ENCODE results near the gene MGAT4A.
"Not testable (repeated sequence)": the region's sequence is repeated elsewhere in the genome, so short reads cannot be mapped to it uniquely, and the experiment has no call there.

The MGAT4A gene

GRCh38 chr2:98607104-98607503 is 123.8 kb downstream of the MGAT4A start:
- no peak for DNase-seq (ENCODE audit: low read depth)

GRCh38 chr2:98606431-98606830 is 124.5 kb downstream of the MGAT4A start:
- no peak for DNase-seq (ENCODE audit: low read depth)

GRCh38 chr2:98605076-98605475 is 125.9 kb downstream of the MGAT4A start:
- DNase-seq (ENCODE audit: low read depth): no peak

GRCh38 chr2:98604547-98604946 is 126.4 kb downstream of the MGAT4A start:
- DNase-seq (ENCODE audit: low read depth): no peak

GRCh38 chr2:98601532-98602132 is 129.3 kb downstream of the MGAT4A start:
- DNase-seq (ENCODE audit: low read depth): no peak

GRCh38 chr2:98598781-98599428 is 132.0 kb downstream of the MGAT4A start:
- DNase-seq (ENCODE audit: low read depth): no peak

- not testable (repeated sequence) for DNase-seq (ENCODE audit: low read depth)
Observed at GRCh38 chr2:98594665-98595064, 136.3 kb downstream of the MGAT4A start.

GRCh38 chr2:98592565-98592964 is 138.4 kb downstream of the MGAT4A start:
- no peak for DNase-seq (ENCODE audit: low read depth)

- no peak for DNase-seq (ENCODE audit: low read depth)
Observed at GRCh38 chr2:98589489-98589888, 141.4 kb downstream of the MGAT4A start.

GRCh38 chr2:98588880-98589431 is 142.0 kb downstream of the MGAT4A start:
- DNase-seq (ENCODE audit: low read depth): no peak

GRCh38 chr2:98586551-98587140 is 144.3 kb downstream of the MGAT4A start:
- no peak for DNase-seq (ENCODE audit: low read depth)

- no peak for DNase-seq (ENCODE audit: low read depth)
Observed at GRCh38 chr2:98585386-98585785, 145.5 kb downstream of the MGAT4A start.

GRCh38 chr2:98583816-98584618 is 146.9 kb downstream of the MGAT4A start:
- DNase-seq (ENCODE audit: low read depth): no peak

- DNase-seq (ENCODE audit: low read depth): no peak
Observed at GRCh38 chr2:98583276-98583675, 147.7 kb downstream of the MGAT4A start.

GRCh38 chr2:98582523-98582922 is 148.4 kb downstream of the MGAT4A start:
- DNase-seq (ENCODE audit: low read depth): no peak

GRCh38 chr2:98580656-98581284 is 150.2 kb downstream of the MGAT4A start:
- DNase-seq (ENCODE audit: low read depth): no peak

- DNase-seq (ENCODE audit: low read depth): no peak
Observed at GRCh38 chr2:98579926-98580325, 151.0 kb downstream of the MGAT4A start.

- DNase-seq (ENCODE audit: low read depth): no peak
Observed at GRCh38 chr2:98578231-98578630, 152.7 kb downstream of the MGAT4A start.

GRCh38 chr2:98577313-98577712 is 153.6 kb downstream of the MGAT4A start:
- DNase-seq (ENCODE audit: low read depth): no peak

- no peak for DNase-seq (ENCODE audit: low read depth)
Observed at GRCh38 chr2:98576666-98577312, 154.1 kb downstream of the MGAT4A start.

GRCh38 chr2:98573426-98573825 is 157.5 kb downstream of the MGAT4A start:
- DNase-seq (ENCODE audit: low read depth): no peak
